NCI-H2107 treated with DMSO at 0.1 percent for 48 hours (cell line): ENCODE data around the gene TRIM56.
"Not testable (repeated sequence)": the region's sequence is repeated elsewhere in the genome, so short reads cannot be mapped to it uniquely, and the experiment has no call there.

Experiments used
- DNase-seq: peaks from one replicate; lab custom pipeline; 2025; ENCODE audit not compliant: unreplicated experiment; lab: John Stamatoyannopoulos, UW

The TRIM56 gene

GRCh38 chr7:101111261-101111660, 26.0 kb downstream of the TRIM56 start:
- DNase-seq, result no peak

DNA sequence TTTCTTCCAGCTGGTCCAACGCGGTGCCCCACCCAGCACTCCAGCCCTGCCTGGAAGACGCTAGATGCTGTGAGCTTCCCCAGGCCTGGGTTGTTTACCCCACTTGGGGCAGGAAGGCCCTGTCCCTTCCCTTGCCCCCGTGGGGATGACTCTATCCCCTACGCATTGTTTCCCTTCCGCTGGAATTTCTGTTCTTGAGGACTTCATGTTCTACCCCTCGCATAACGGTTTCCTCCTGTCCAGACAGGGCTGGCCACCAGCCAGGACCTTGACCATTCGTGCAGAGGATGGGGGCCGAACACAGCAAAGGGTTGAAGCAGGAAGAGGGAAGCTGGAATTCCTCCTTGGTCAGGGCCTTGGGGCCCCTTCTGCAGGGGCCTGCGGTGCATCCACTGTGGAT, 27.0 kb downstream of the TRIM56 start:
- DNase-seq, result no peak

DNA sequence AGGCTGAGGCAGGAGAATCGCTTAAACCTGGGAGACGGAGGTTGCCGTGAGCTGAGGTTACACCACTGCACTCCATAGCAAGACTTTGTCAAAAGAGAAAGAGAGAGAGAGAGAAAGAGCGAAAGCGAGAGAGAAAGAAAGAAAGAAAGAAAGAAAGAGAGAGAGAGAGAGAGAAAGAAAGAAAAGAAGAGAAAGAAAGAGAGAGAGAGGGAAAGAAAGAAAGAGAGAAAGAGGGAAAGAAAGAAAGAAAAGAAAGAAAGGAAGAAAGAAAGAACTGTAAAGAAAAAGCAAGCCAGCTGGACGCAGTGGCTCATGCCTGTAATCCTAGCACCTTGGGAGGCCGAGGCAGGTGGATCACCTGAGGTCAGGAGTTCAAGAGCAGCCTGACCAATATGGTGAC, 27.9 kb downstream of the TRIM56 start:
- not testable (repeated sequence) for DNase-seq

DNA sequence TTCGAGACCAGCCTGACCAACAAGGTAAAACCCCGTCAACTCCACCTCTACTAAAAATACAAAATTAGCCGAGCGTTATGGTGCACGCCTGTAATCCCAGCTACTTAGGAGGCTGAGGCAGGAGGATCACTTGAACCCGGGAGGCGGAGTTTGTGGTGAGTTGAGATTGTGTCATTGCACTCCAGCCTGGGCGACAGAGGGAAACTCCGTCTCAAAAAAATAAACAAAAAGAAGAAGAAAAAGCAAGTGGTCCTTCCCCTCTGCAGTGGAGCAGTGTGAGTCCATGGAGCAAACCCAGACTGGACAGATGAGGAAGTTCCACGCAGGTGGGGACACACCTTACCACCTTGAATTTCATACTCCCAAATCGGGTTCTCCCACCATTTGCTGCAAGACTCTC, 28.6 kb downstream of the TRIM56 start:
- no peak for DNase-seq

DNA sequence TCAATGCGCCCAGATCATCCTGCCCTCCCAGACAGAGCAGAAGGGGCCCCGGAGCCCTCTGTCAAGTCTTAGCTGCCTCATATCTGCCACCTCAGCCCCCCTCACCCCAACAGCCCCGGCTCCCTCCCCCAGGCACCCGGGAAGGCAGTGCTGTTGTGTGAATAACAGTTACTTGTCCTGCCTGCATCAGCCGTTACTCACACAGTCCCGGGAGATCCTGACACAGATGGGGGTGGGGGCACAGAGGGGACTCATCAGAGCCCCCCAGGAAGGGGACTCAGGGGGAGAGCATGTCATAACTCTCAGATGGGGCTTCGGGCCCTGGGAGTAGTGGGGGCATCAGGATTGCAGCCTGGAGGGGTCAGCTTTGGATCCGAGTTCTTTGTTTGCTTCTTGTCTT, 29.2 kb downstream of the TRIM56 start:
- no peak for DNase-seq

DNA sequence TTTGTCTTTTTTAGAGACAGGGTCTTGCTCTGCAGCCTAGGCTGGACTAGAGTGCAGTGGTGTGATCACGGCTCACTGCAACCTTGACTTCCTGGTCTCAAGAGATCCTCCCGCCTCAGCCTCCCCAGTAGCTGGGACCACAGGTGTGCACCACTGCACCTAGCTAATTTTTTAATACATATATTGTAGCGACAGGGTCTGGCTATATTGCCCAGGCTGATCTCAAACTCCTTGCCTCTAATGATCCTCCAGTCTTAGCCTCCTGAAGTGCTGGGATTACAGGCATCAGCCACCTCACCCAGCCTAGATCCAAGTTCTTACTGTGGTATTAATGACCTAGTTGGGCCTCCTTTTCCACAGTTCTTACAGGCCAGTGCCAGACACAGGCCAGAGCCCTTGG, 29.9 kb downstream of the TRIM56 start:
- no peak for DNase-seq

DNA sequence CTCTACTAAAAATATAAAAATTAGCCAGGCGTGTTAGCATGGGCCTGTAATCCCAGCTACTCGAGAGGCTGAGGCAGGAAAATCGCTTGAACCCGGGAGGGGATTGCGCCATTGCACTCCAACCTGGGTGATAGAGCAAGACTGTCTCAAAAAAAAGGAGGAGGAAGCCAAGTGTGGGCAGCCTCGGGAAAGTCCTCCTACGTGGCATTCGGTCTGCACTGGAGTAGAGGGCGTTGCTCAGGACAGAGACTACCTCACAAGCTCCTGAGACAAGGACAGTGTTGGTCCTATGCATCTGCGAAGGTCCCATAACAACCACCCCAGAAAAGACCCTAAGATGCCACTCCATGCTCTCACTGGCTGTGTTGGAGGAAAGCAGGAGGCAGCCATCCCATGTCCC, 31.6 kb downstream of the TRIM56 start:
- no peak for DNase-seq

DNA sequence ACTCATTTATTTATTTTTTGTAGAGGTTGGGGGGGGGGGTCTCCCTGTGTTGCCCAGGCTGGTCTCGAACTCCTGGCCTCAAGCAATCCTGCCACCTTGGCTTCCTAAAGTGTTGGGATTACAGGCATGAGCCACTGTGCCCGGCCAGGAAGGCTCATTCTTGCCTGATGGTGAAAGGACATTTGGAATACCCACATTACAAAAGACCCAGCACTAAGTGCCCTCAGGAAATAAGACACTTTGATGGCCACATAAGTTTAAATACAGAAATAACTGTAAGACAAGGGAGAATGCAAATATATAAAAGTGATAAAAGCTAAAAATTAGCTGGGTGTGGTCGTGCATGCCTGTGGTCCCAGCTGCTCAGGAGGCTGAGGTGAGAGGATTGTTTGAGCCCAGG, 33.6 kb downstream of the TRIM56 start:
- DNase-seq, result no peak

GRCh38 chr7:101119876-101120275, 34.6 kb downstream of the TRIM56 start:
- DNase-seq, result no peak

GRCh38 chr7:101120315-101120714, 35.0 kb downstream of the TRIM56 start:
- no peak for DNase-seq

DNA sequence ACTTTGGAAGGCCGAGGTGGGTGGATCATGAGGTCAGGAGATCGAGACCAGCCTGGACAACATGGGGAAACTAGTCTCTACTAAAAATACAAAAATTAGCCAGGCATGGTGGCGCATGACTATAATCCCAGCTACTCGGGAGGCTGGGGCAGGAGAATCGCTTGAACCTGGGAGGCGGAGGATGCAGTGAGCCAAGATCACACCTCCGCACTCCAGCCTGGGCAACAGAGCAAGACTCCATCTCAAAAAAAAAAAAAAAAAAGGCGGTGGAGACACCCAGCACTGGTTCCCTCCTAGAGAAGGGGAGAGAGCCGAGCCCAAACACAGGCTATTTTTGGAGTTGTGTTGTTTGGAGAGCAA, 36.3 kb downstream of the TRIM56 start:
- not testable (repeated sequence) for DNase-seq

DNA sequence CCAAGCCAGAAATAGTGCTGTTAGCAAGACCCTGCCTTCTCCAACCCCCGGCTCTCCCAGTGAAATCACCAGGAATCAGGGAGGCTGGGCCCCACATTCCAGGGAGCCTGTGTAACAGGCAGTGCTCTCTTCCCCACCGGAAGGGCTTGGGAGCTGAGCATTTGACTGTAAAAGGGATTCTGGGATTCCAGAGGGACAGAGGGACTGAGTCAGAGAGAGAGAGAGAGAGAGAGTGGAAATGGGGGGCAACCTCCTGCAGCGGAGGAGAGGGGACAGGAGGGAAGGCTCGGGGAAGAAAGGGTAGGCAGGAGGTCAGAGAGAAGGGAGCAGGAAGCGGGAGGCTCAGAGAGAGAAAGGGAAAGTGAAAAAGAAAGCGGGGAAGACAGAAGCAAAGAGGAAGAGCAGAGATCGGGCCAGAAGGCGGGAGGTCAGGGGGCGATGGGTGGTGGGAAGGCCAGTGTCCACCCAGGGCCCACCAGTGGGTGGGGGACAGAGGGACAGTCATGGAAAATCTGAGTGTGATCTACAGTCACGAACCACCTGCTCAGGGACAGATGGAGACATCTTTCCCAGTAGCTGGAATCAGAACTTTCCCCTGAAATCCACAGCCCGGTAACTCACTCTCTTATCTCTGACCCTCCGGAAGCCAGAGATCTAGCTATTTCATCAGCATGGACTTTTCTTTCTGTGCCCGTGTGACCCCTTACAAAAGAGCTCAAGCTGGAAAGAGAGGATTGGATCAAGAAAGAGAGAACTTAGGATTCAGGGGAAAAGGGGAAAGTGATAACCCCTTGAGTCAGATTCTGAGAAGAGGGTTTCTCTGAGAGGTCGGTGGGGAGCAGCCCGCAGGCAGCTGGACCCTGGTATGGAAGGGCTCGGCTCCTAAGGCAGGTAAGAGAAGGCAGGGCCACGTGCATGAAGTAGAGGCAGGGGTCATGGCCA, 37.0 kb downstream of the TRIM56 start:
- no peak for DNase-seq

DNA sequence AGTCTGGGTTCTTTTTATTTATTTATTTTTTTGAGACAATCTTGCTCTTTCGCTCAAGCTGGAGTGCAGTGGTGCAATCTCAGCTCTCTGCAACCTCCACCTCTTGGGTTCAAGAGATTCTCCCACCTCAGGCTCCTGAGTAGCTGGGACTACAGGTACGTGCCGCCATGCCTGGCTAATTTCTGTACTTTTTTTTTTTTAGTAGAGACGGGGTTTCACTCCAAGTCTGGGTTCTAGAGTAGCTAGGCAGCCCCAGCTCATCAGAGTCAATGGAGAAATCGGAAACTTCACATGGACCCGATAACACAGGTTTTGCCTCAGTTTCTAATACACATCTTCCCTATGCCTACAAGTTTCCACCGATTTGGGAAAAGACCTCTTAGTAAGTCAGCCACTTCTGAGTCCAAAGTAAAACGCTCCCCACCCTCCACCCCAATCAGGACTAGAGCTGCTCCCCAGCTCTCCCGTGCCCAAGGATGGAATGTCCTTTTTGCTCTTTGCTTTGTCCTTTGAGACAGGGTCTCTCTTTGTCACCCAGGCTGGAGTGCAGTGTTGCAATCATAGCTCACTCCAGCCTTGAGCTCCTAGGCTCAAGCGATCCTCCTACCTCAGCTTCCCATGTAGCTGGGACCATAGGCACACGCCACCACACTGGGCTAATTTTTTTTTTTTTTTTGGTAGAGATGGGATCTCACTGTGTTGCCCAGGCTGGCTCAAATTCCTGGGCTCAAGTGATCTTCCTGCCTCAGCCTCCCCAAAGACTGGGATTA, 37.8 kb downstream of the TRIM56 start:
- DNase-seq, result no peak

GRCh38 chr7:101123703-101124068, 38.4 kb downstream of the TRIM56 start:
- no peak for DNase-seq

DNA sequence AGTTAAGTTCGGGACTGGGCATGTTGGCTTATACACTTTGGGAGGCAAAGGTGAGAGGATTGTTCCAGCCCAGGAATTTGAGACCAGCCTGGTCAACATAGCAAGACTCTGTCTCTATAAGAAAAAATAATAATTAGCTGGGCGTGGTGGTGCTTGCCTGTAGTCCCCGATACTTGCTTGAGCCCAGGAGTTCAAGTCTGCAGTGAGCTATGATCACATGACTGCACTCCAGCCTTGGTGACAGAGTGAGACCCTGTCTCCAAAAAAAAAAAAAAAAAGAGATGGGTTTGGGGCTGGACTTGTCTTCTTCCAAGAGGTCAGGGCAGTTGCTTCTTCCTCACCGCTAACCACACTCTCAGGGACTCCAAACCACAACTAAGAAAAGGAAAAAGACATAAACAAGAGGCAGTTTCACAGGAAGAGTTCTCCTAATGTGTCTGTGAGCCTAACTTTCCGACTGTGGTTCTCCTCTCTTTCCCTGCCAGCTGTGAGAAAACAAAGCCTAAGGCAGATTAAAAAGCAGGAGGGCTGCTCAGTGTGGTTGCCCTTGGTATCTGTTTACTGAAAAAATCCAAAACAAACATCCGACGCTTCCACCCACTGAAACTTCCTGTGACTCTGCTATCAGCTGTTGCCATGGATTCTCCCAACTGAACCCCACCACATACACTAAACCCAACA, 39.2 kb downstream of the TRIM56 start:
- no peak for DNase-seq

- DNase-seq, result no peak
These were observed 40.8 kb downstream of the TRIM56 start for GRCh38 chr7:101125989-101126650.

- no peak for DNase-seq
These were observed 41.6 kb downstream of the TRIM56 start, which contains the start of gene SERPINE1 for GRCh38 chr7:101126651-101127459. Gene SERPINE1, plus strand, starts transcription at chr7:101127104. Its CDS starts 1,290 bp downstream, at chr7:101128394.

DNA sequence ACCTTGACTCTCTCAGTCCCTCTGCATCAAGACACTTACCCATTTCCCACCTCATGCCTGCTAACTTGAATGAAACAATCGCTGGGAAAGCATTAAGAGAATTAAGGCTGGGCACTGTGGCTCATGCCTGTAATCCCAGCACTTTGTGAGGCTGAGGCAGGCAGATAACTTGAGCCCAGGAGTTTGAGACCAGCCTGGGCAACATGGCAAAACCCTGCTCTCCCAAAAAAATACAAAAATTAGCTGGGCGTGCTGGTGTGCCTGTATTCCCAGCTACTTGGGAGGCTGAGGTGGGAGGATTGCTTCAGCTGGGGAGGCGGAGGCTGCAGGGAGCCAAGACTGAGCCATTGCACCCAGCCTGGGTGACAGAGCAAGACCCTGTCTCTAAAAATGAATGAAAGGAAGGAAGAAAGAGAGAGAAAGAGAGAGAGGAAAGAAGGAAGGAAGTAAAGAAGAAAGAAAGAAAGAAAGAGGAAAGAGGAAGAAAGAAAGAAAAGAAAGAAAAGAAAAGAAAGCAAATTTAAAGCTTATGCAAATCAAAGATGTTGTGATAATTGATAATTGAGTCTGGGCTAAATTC, 42.3 kb downstream of the TRIM56 start:
- DNase-seq, result no peak

GRCh38 chr7:101128040-101128834, 43.0 kb downstream of the TRIM56 start:
- peak; percentile 26 for DNase-seq
